Activated CD8-positive, alpha-beta memory T cell treated with anti-CD3 and anti-CD28 coated beads for 4 hours (primary cell): ENCODE data around the gene KCNH2.
A peak's percentile ranks its signal among the peaks of the same experiment; 100 is the strongest.

ENCODE experiments used
- DNase-seq, 2 donors: peaks; one replicate each; pipeline ENCODE4 v3.0.0-alpha.2; 2020; ENCODE audit warnings: low read depth in 2 of 2

The KCNH2 gene

DNA sequence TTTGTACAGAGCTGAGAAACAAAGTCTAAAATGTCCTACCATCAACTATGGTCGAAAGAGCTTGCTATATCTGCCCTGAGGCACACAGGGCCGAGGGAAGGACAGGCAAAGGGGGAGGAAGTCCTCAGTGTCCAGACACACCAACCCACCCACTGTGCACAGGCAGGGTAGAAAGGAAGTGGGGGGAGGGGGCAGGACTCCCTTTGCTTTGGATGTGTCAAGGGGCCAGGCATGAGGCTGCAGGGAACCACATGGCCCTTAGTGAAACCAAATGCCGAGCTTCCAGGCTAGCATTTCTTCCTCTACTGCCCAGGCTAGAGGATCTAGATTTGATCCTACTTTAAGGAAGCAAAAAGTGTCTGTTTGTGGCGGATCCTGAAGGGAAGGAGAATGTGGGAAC, 28.6 kb downstream of the KCNH2 start:
- no peak for DNase-seq

- DNase-seq: no peak
These were observed 29.3 kb downstream of the KCNH2 start for GRCh38 chr7:150948791-150949251.

GRCh38 chr7:150947761-150948651, 30.1 kb downstream of the KCNH2 start:
- DNase-seq: no peak

GRCh38 chr7:150947241-150947745, 30.8 kb downstream of the KCNH2 start:
- no peak for DNase-seq

- DNase-seq: no peak
These were observed 31.5 kb downstream of the KCNH2 start for GRCh38 chr7:150946421-150947240.

DNA sequence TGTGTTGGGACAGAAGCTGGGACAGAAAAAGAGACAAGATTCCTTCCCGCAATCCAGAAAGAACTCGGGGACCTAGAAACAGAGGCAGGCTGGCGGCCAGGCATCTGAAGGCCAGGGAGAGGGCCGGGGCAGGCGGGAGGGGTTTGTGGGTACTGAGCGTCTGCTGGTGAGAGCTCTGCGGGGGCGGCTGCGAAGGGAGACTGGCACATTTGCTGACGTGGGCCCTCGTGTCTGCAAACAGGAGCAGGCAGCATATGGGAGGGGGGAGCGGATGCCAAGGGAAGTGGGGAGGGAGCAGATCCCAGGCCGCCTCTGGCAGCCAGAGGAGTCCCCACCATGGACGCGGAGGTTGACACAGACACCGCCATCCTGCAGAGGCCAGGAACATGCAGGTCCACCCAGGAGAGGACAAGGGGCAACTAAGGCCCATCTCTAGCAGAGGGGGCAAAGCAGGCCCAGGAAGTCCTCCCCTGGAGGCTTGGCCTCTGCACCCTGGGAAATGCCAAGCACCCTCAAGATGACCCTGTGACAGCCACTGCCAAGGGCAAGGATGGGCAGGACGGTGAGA, 32.2 kb downstream of the KCNH2 start:
- DNase-seq: no peak

- DNase-seq: no peak
These were observed 32.8 kb downstream of the KCNH2 start for GRCh38 chr7:150945171-150945852.

GRCh38 chr7:150944066-150945042, 33.8 kb downstream of the KCNH2 start:
- no peak for DNase-seq

DNA sequence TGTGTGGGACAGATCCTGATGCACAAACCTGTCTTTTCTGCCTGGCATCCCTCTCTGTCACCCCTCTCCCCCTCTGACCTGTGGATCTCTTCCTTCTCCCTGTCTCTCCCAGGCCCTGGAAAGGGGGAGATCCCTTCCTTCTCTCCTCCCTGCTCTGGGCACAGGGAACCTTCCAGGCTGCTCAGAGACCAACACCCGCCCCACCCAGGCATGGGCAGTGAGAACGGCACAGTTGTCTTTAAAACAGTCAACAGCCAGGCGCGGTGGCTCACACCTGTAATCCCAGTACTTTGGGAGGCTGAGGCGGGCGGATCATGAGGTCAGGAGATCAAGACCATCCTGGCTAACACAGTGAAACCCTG, 34.7 kb downstream of the KCNH2 start:
- no peak for DNase-seq

GRCh38 chr7:150942591-150943452, 35.3 kb downstream of the KCNH2 start:
- no peak for DNase-seq

GRCh38 chr7:150942001-150942590, 36.0 kb downstream of the KCNH2 start:
- DNase-seq: peak in 1 of 2 donors; percentile 11

GRCh38 chr7:150941351-150942000, 36.6 kb downstream of the KCNH2 start:
- no peak for DNase-seq

DNA sequence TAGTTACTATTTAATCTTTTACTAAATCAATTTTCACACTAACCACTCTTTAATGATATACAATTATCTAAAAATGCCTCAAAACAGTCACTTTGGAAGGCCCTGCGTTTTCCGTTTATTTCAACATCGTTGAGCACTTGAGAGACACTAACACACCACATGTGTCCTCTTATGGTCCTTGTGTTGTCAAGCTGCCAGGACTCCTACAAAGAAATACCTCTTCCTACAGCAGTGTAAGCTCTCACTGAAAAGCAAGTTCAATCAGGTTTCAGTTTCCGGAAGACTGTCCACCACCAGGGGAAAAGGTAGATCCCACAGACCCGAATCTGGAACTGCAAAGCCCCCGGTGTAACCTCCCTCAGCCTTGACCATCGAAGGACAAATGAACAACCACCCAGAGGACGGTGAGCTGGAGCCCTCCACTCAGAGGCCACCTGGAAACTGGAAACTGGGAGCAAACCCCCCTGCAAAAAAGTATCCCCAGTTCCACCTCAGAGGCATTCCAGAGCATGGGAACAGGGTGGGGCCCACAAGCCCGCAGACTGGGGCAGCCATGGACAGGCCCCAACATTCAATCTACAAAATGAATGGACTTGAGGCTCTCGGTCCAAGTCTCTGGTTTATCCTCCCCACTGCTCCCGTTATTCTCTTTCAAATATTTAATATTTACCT, 37.6 kb downstream of the KCNH2 start:
- no peak for DNase-seq

- no peak for DNase-seq
These were observed 38.7 kb downstream of the KCNH2 start for GRCh38 chr7:150939466-150939865.

DNA sequence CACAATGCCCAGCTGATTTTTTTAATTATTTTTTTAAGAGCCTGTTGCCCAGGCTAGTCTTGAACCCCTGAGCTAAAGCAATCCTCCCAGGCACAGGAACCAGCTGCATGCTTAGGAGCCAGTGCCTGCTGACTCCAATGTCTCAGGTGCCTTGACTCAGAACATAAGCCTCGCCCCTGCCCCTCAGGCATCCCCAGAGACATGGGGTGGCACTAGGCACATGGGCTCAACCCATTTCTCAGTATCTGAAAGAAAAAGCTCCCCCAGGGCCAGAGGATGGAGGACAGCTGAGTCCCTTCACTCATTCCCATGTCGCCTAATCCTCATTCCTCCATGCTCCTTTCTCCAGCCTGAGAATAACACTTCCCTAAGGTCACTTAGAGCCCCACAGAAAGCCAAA, 39.1 kb downstream of the KCNH2 start:
- no peak for DNase-seq

- DNase-seq: no peak
These were observed 39.6 kb downstream of the KCNH2 start for GRCh38 chr7:150938566-150938965.

- no peak for DNase-seq
These were observed 40.1 kb downstream of the KCNH2 start for GRCh38 chr7:150937848-150938561.
